HUES48 (cell line): ENCODE results near the gene CDH13.

ENCODE experiments used
- H3K27ac ChIP-seq: one replicate; pipeline ENCODE4 v1.7.0; 2013; ENCODE audit warnings: low read depth, low read length, inconsistent platforms
- H3K27me3 ChIP-seq: 2 replicates; pipeline ENCODE4 v1.6.1; 2013; ENCODE audit warnings: mild to moderate bottlenecking, low read length; ENCODE audit not compliant: control insufficient read depth, insufficient read depth
- H3K36me3 ChIP-seq: 2 replicates; pipeline ENCODE4 v1.6.1; 2013; ENCODE audit warnings: low read length; ENCODE audit not compliant: control insufficient read depth, insufficient read depth
- H3K4me1 ChIP-seq: 2 replicates; pipeline ENCODE4 v1.6.1; 2013; ENCODE audit warnings: mild to moderate bottlenecking, low read length; ENCODE audit not compliant: control insufficient read depth, insufficient read depth
- H3K4me3 ChIP-seq: 2 replicates; pipeline ENCODE4 v1.5.1; 2013; ENCODE audit warnings: mild to moderate bottlenecking, low read depth, low read length
- H3K9ac ChIP-seq: 2 replicates; pipeline ENCODE4 v1.6.1; 2013; ENCODE audit warnings: mild to moderate bottlenecking, low read depth, low read length, moderate library complexity
- H3K9me3 ChIP-seq: 2 replicates; pipeline ENCODE4 v1.6.1; 2013; ENCODE audit warnings: low read length; ENCODE audit not compliant: control insufficient read depth, insufficient read depth

Gene CDH13

GRCh38 chr16:83464991-83465390, 838.2 kb downstream of the CDH13 start:
- H3K36me3 ChIP-seq = no peaks in the 10 kb centered on the region

GRCh38 chr16:83470416-83470815, 843.6 kb downstream of the CDH13 start:
- Histone ChIP-seq H3K36me3 (no peaks in the 10 kb centered on the region), H3K4me3 (no peak overlapping the region), H3K9ac (no peak overlapping the region), H3K27me3 (no peaks in the 10 kb centered on the region), H3K9me3 (no peaks in the 10 kb centered on the region), H3K27ac (no peak overlapping the region), H3K4me1 (no peaks in the 10 kb centered on the region)

More at GRCh38 chr16:83464991-83465390, 838.2 kb downstream of the CDH13 start:
- Histone ChIP-seq H3K4me3 (no peak overlapping the region), H3K4me1 (no peaks in the 10 kb centered on the region), H3K27me3 (no peaks in the 10 kb centered on the region), H3K9me3 (no peaks in the 10 kb centered on the region), H3K9ac (no peak overlapping the region), H3K27ac (no peak overlapping the region)

- no peaks in the 10 kb centered on the region for H3K4me1 ChIP-seq
These were observed 846.2 kb downstream of the CDH13 start for GRCh38 chr16:83472776-83473501.

GRCh38 chr16:83473926-83474650, 847.3 kb downstream of the CDH13 start:
- Histone ChIP-seq H3K27me3 (no peaks in the 10 kb centered on the region), H3K27ac (no peak overlapping the region), H3K9me3 (no peaks in the 10 kb centered on the region), H3K36me3 (no peaks in the 10 kb centered on the region), H3K9ac (no peak overlapping the region), H3K4me1 (no peaks in the 10 kb centered on the region), H3K4me3 (no peak overlapping the region)

More at GRCh38 chr16:83472776-83473501, 846.2 kb downstream of the CDH13 start:
- Histone ChIP-seq H3K27me3 (no peaks in the 10 kb centered on the region), H3K9ac (no peak overlapping the region), H3K36me3 (no peaks in the 10 kb centered on the region), H3K4me3 (no peak overlapping the region), H3K27ac (no peak overlapping the region), H3K9me3 (no peaks in the 10 kb centered on the region)

- no peaks in the 10 kb centered on the region for H3K27me3 ChIP-seq
- H3K4me1 ChIP-seq = no peaks in the 10 kb centered on the region
- no peak overlapping the region for H3K9ac ChIP-seq
- no peaks in the 10 kb centered on the region for H3K9me3 ChIP-seq
- H3K27ac ChIP-seq = no peak overlapping the region
- H3K36me3 ChIP-seq = no peaks in the 10 kb centered on the region
- H3K4me3 ChIP-seq = no peak overlapping the region
These were observed 848.3 kb downstream of the CDH13 start for GRCh38 chr16:83475108-83475507.

- Histone ChIP-seq H3K9ac (no peak overlapping the region), H3K4me3 (no peak overlapping the region), H3K27ac (no peak overlapping the region), H3K9me3 (no peaks in the 10 kb centered on the region), H3K27me3 (no peaks in the 10 kb centered on the region), H3K4me1 (no peaks in the 10 kb centered on the region), H3K36me3 (no peaks in the 10 kb centered on the region)
These were observed 854.8 kb downstream of the CDH13 start for GRCh38 chr16:83481589-83481988.

GRCh38 chr16:83482545-83483162, 855.9 kb downstream of the CDH13 start:
- Histone ChIP-seq H3K4me3 (no peak overlapping the region), H3K9ac (no peak overlapping the region), H3K27me3 (no peaks in the 10 kb centered on the region), H3K36me3 (no peaks in the 10 kb centered on the region), H3K9me3 (no peaks in the 10 kb centered on the region), H3K4me1 (no peaks in the 10 kb centered on the region), H3K27ac (no peak overlapping the region)

- H3K27ac ChIP-seq = no peak overlapping the region
- H3K36me3 ChIP-seq = no peaks in the 10 kb centered on the region
- H3K27me3 ChIP-seq = 0 out of 2 replicates have a peak, but pooled peaks cover 3% of the 10 kb centered on the region
- no peak overlapping the region for H3K4me3 ChIP-seq
- no peak overlapping the region for H3K9ac ChIP-seq
- H3K9me3 ChIP-seq = no peaks in the 10 kb centered on the region
- H3K4me1 ChIP-seq = no peaks in the 10 kb centered on the region
These were observed 863.3 kb downstream of the CDH13 start for GRCh38 chr16:83490073-83490472.

- H3K4me3 ChIP-seq = no peak overlapping the region
- H3K9ac ChIP-seq = no peak overlapping the region
- H3K9me3 ChIP-seq = no peaks in the 10 kb centered on the region
- H3K4me1 ChIP-seq = no peaks in the 10 kb centered on the region
- H3K27ac ChIP-seq = no peak overlapping the region
- no peaks in the 10 kb centered on the region for H3K36me3 ChIP-seq
- H3K27me3 ChIP-seq = 0 out of 2 replicates have a peak, but pooled peaks cover 3% of the 10 kb centered on the region
These were observed 867.7 kb downstream of the CDH13 start for GRCh38 chr16:83494459-83494858.

- H3K27me3 ChIP-seq = no peaks in the 10 kb centered on the region
- no peaks in the 10 kb centered on the region for H3K9me3 ChIP-seq
- no peak overlapping the region for H3K27ac ChIP-seq
- no peaks in the 10 kb centered on the region for H3K4me1 ChIP-seq
- no peak overlapping the region for H3K4me3 ChIP-seq
- no peaks in the 10 kb centered on the region for H3K36me3 ChIP-seq
- H3K9ac ChIP-seq = no peak overlapping the region
These were observed 874.7 kb downstream of the CDH13 start for GRCh38 chr16:83501481-83501880.

GRCh38 chr16:83508295-83508694, 881.5 kb downstream of the CDH13 start:
- Histone ChIP-seq H3K9ac (no peak overlapping the region), H3K27me3 (no peaks in the 10 kb centered on the region), H3K4me1 (no peaks in the 10 kb centered on the region), H3K27ac (no peak overlapping the region), H3K9me3 (no peaks in the 10 kb centered on the region), H3K36me3 (no peaks in the 10 kb centered on the region), H3K4me3 (no peak overlapping the region)
